SK-N-SH (cell line): ENCODE measurements around the gene GSDMA. TPM values are rescaled to one million over a fixed set of nuclear protein-coding genes. Genes with fewer than 3 reads are reported as not detected.
"Not testable (repeated sequence)": the region's sequence is repeated elsewhere in the genome, so short reads cannot be mapped to it uniquely, and the experiment has no call there.

Experiments
- CTCF ChIA-PET: fragments of 300-600, 350-600 bp; formaldehyde crosslinking; extraction: SDS; loops from one replicate; lab custom pipeline; 2021; lab: Yijun Ruan, JAX
- POLR2A ChIA-PET: fragments of 350-600 bp; sonication (Branson Sonifier 250); formaldehyde crosslinking; extraction: SDS; loops from one replicate; lab custom pipeline; 2020; ENCODE audit warnings: antibody characterized with exemption, inconsistent platforms; lab: Yijun Ruan, JAX
- DNase-seq: peaks from one replicate; pipeline ENCODE4 v3.0.0; 2012
- H2AFZ ChIP-seq: fragments of 200-600 bp; sonication (generic); 2 replicates; pipeline ENCODE4 v1.8.1; 2016; ENCODE audit warnings: antibody characterized with exemption, mild to moderate bottlenecking, low read depth
- H3F3A ChIP-seq: fragments of 200-600 bp; sonication (generic); replicated peaks from 2 replicates; pipeline ENCODE3; 2016; ENCODE audit warnings: antibody characterized with exemption, mild to moderate bottlenecking; ENCODE audit not compliant: insufficient read depth
- H3K27ac ChIP-seq, 2 experiments: fragments of 200-500 bp in 1 of 2; fragments of 200-600 bp in 1 of 2; sonication (Bioruptor generic) in 1 of 2; sonication (generic), shearing (Covaris generic) in 1 of 2; 2 replicates each; pipeline versions ENCODE4 v1.5.1 to v1.6.1; 2014 to 2016; ENCODE audit warnings: low read depth in 2 of 2, inconsistent platforms in 1 of 2, low read length in 1 of 2, mild to moderate bottlenecking in 1 of 2, mixed read lengths in 1 of 2
- H3K27me3 ChIP-seq: fragments of 200-600 bp; sonication (generic), shearing (Covaris generic); 2 replicates; pipeline ENCODE4 v1.6.1; 2016; ENCODE audit warnings: mixed run types; ENCODE audit not compliant: insufficient read depth
- H3K36me3 ChIP-seq, 2 experiments: fragments of 200-500 bp in 1 of 2; fragments of 200-600 bp in 1 of 2; sonication (Bioruptor generic) in 1 of 2; sonication (generic) in 1 of 2; replicated peaks in 1 of 2; 2 replicates each; pipeline versions ENCODE3 to v1.5.1; 2014 to 2016; ENCODE audit warnings: low read length in 1 of 2, mild to moderate bottlenecking in 1 of 2; ENCODE audit not compliant: insufficient read depth in 2 of 2, control insufficient read depth in 1 of 2
- H3K4me1 ChIP-seq, 2 experiments: fragments of 200-500 bp in 1 of 2; fragments of 200-600 bp in 1 of 2; sonication (Bioruptor generic) in 1 of 2; sonication (generic), shearing (Covaris generic) in 1 of 2; 2 replicates each; pipeline versions ENCODE4 v1.5.1 to v1.6.1; 2014 to 2016; ENCODE audit warnings: low read depth in 1 of 2, low read length in 1 of 2, mixed run types in 1 of 2; ENCODE audit not compliant: insufficient read depth in 2 of 2, control insufficient read depth in 1 of 2
- H3K4me2 ChIP-seq: fragments of 200-600 bp; sonication (generic), shearing (Covaris generic); 2 replicates; pipeline ENCODE4 v1.6.1; 2017; ENCODE audit warnings: mixed run types
- H3K4me3 ChIP-seq, 2 experiments: fragments of 200-500 bp in 1 of 2; fragments of 200-600 bp in 1 of 2; sonication (Bioruptor generic) in 1 of 2; sonication (generic), shearing (Covaris generic) in 1 of 2; 2 replicates each; pipeline versions ENCODE4 v1.5.1 to v1.8.1; 2014 to 2016; ENCODE audit warnings: low read depth in 2 of 2, inconsistent platforms in 1 of 2, low read length in 1 of 2, mild to moderate bottlenecking in 1 of 2, mixed read lengths in 1 of 2, moderate library complexity in 1 of 2
- H3K79me2 ChIP-seq: fragments of 200-600 bp; sonication (generic); 2 replicates; pipeline ENCODE4 v1.8.1; 2017; ENCODE audit warnings: mild to moderate bottlenecking; ENCODE audit not compliant: insufficient read depth
- H3K9ac ChIP-seq: fragments of 200-600 bp; sonication (generic); 2 replicates; pipeline ENCODE4 v1.6.1; 2017; ENCODE audit warnings: mixed run types
- H3K9me2 ChIP-seq: fragments of 200-600 bp; sonication (generic); 2 replicates; pipeline ENCODE4 v1.6.1; 2017; ENCODE audit warnings: mixed run types
- H3K9me3 ChIP-seq: fragments of 200-600 bp; sonication (generic); 2 replicates; pipeline ENCODE4 v1.6.1; 2017; ENCODE audit warnings: mixed run types, mild to moderate bottlenecking, moderate library complexity
- H4K20me1 ChIP-seq: fragments of 200-600 bp; sonication (generic); 2 replicates; pipeline ENCODE4 v1.6.1; 2017; ENCODE audit warnings: mild to moderate bottlenecking, mixed run types; ENCODE audit not compliant: insufficient read depth
- FOSL2 ChIP-seq: IDR thresholded peaks from 2 replicates; pipeline ENCODE4 v1.4.0; 2012; ENCODE audit warnings: low read depth, mild to moderate bottlenecking, moderate library complexity, borderline replicate concordance
- MXI1 ChIP-seq: IDR thresholded peaks from 2 replicates; pipeline ENCODE4 v1.6.1; 2012; ENCODE audit warnings: mild to moderate bottlenecking, low read depth, low read length, improper control_type of control experiment
- RCOR1 ChIP-seq: fragments of 150-350 bp; IDR thresholded peaks from 2 replicates; pipeline ENCODE4 v1.6.1; 2017; ENCODE audit warnings: antibody characterized with exemption, low read length
- WGBS: methylation state at CpG from one replicate; pipeline ENCODE4 v1.1.6; 2017; ENCODE audit warnings: low lambda C conversion rate; 5-methylcytosine and 5-hydroxymethylcytosine counted together
- polyA plus RNA-seq, 3 experiments: library from polyadenylated mRNA; depleted of rRNA; stranded (reverse); fragments of >200 nt; gene quantifications; 2 replicates each; pipeline ENCODE4 v1.2.3, GENCODE V29; 2012
- TF ChIP-seq, protein P1 (sequence below): IDR thresholded peaks from 2 replicates; pipeline ENCODE4 v1.6.1; 2012; ENCODE audit warnings: mild to moderate bottlenecking, low read depth, low read length, moderate library complexity

GSDMA gene
- polyA plus RNA-seq, 1 of the 3 experiments (the other 2 are of a cell fraction) = not detected

DNA sequence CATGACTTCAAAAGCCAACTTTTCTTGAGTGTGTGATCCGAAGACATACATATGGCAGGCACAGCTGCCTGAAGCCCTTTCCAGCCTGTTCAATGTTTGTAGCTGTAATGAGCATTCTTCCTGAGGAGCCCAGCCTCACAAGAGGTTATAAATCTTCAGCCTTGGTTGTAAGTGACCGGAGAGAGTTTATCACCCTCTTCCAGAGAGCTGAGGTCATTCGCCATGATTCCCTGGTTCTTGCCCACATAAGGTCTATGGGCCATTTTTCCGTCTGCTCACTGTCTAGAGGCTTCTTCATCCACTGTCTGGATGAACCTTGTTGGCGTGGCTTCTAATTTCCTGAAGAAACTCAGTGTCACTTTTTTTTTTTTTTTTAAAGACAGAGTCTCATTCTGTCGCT lies 42.7 kb downstream of the GSDMA start (continued):
- TF ChIP-seq, protein P1, sequence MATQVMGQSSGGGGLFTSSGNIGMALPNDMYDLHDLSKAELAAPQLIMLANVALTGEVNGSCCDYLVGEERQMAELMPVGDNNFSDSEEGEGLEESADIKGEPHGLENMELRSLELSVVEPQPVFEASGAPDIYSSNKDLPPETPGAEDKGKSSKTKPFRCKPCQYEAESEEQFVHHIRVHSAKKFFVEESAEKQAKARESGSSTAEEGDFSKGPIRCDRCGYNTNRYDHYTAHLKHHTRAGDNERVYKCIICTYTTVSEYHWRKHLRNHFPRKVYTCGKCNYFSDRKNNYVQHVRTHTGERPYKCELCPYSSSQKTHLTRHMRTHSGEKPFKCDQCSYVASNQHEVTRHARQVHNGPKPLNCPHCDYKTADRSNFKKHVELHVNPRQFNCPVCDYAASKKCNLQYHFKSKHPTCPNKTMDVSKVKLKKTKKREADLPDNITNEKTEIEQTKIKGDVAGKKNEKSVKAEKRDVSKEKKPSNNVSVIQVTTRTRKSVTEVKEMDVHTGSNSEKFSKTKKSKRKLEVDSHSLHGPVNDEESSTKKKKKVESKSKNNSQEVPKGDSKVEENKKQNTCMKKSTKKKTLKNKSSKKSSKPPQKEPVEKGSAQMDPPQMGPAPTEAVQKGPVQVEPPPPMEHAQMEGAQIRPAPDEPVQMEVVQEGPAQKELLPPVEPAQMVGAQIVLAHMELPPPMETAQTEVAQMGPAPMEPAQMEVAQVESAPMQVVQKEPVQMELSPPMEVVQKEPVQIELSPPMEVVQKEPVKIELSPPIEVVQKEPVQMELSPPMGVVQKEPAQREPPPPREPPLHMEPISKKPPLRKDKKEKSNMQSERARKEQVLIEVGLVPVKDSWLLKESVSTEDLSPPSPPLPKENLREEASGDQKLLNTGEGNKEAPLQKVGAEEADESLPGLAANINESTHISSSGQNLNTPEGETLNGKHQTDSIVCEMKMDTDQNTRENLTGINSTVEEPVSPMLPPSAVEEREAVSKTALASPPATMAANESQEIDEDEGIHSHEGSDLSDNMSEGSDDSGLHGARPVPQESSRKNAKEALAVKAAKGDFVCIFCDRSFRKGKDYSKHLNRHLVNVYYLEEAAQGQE = no peak
- TF ChIP-seq MXI1 (no peak), RCOR1 (no peak), FOSL2 (no peak)

DNA sequence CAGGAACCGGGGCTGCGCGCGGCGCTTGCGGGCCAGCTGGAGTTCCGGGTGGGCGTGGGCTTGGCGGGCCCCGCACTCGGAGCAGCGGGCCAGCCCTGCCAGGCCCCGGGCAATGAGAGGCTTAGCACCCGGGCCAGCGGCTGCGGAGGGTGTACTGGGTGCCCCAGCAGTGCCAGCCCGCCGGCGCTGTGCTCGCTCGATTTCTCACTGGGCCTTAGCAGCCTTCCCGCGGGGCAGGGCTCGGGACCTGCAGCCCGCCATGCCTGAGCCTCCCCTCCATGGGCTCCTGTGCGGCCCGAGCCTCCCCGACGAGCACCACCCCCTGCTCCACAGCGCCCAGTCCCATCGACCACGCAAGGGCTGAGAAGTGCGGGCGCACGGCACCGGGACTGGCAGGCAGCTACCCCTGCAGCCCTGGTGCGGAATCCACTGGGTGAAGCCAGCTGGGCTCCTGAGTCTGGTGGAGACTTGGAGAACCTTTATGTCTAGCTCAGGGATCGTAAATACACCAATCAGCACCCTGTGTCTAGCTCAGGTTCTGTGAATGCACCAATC lies 48.2 kb downstream of the GSDMA start:
- H3K9me3 ChIP-seq, H3K27me3 ChIP-seq, H3K36me3 ChIP-seq, H4K20me1 ChIP-seq, H2AFZ ChIP-seq, DNase-seq, H3K4me2 ChIP-seq, H3K4me1 ChIP-seq, H3K79me2 ChIP-seq, H3K9ac ChIP-seq, POLR2A ChIA-PET, H3K9me2 ChIP-seq, H3F3A ChIP-seq, H3K27ac ChIP-seq, H3K4me3 ChIP-seq: not testable (repeated sequence)
- WGBS = 99% methylated on average over 14 of the region's 38 CpGs
- CTCF ChIA-PET = interaction anchor here (1.3 to 7.8 kb wide), 3 partner anchors 16 to 102 kb away, joined by 5 to 143 read pairs (median 54); no protein-coding TSS in a partner anchor

GRCh38 chr17:40012017-40012647 lies 49.3 kb downstream of the GSDMA start:
- WGBS = 76% methylated on average over 20 of the region's 22 CpGs
- H3K36me3 ChIP-seq, H2AFZ ChIP-seq, H3F3A ChIP-seq, POLR2A ChIA-PET, H3K9me2 ChIP-seq, H3K27ac ChIP-seq, DNase-seq, H3K79me2 ChIP-seq, H3K9me3 ChIP-seq, H3K4me3 ChIP-seq, H3K4me1 ChIP-seq, H3K4me2 ChIP-seq, H4K20me1 ChIP-seq, H3K9ac ChIP-seq, H3K27me3 ChIP-seq: not testable (repeated sequence)
- CTCF ChIA-PET = interaction anchor here (0.7 to 7.8 kb wide), 12 partner anchors 10 to 156 kb away, joined by 3 to 143 read pairs (median 3); no protein-coding TSS in a partner anchor
